RWPE2 (cell line): ENCODE results near the gene CEP170B.

ENCODE experiments used
- ATAC-seq: fragments of 200-7000 bp; cut with Tn5 transposase; 3 replicates; pipeline ENCODE4 v1.9.1; 2021; ENCODE audit warnings: low read depth
- DNase-seq: peaks from one replicate; pipeline ENCODE4 v3.0.0-alpha.2; 2020; ENCODE audit warnings: low spot score
- H3K27ac ChIP-seq: fragments of 450-650 bp; 2 replicates; pipeline ENCODE4 v1.5.1; 2017; ENCODE audit warnings: mild to moderate bottlenecking; ENCODE audit not compliant: poor library complexity, severe bottlenecking
- H3K27me3 ChIP-seq: fragments of 250-450 bp; sonication (Bioruptor Pico); 2 replicates; pipeline ENCODE4 v1.5.1; 2021; ENCODE audit warnings: mild to moderate bottlenecking, moderate library complexity; ENCODE audit not compliant: insufficient read depth, poor library complexity, severe bottlenecking
- H3K36me3 ChIP-seq: fragments of 250-450 bp; sonication (Bioruptor Pico); 2 replicates; pipeline ENCODE4 v1.5.1; 2020; ENCODE audit warnings: low read depth, mild to moderate bottlenecking, moderate library complexity
- H3K4me1 ChIP-seq: fragments of 250-450 bp; sonication (Bioruptor Pico); 2 replicates; pipeline ENCODE4 v1.5.1; 2021; ENCODE audit warnings: mild to moderate bottlenecking, moderate library complexity; ENCODE audit not compliant: insufficient read depth, poor library complexity, severe bottlenecking
- H3K4me3 ChIP-seq: fragments of 250-450 bp; sonication (Bioruptor Pico); 2 replicates; pipeline ENCODE4 v1.5.1; 2021; ENCODE audit warnings: mild to moderate bottlenecking, moderate library complexity; ENCODE audit not compliant: severe bottlenecking
- H3K9me3 ChIP-seq: fragments of 250-450 bp; sonication (Bioruptor Pico); 2 replicates; pipeline ENCODE4 v1.5.1; 2021; ENCODE audit warnings: mild to moderate bottlenecking, moderate library complexity; ENCODE audit not compliant: severe bottlenecking
- CTCF ChIP-seq: fragments of 450-650 bp; IDR thresholded peaks from one replicate; pipeline ENCODE4 v1.5.1; 2017; ENCODE audit warnings: mild to moderate bottlenecking, moderate library complexity; ENCODE audit not compliant: poor library complexity, severe bottlenecking

The CEP170B gene

GRCh38 chr14:104924421-104925213 lies 59.5 kb downstream of the CEP170B start, which contains the start of gene PLD4:
Gene PLD4 (plus strand): TSS chr14:104924879. CDS start chr14:104927141, 2,262 bp downstream.
- Histone ChIP-seq H3K9me3 (no peaks in the 10 kb centered on the region), H3K4me1 (no peaks in the 10 kb centered on the region), H3K27me3 (no peaks in the 10 kb centered on the region), H3K36me3 (no peaks in the 10 kb centered on the region), H3K27ac (no peak within 1 kb of the TSS), H3K4me3 (no peak within 1 kb of the TSS)
- DNase-seq (no peak), ATAC-seq (no peak)
- TF ChIP-seq CTCF: no peak

GRCh38 chr14:104925214-104925854 lies 60.3 kb downstream of the CEP170B start:
- DNase-seq (no peak), ATAC-seq (no peak)
- H3K36me3 ChIP-seq: no peaks in the 10 kb centered on the region
- no peak for TF ChIP-seq CTCF
- no peak overlapping the region for H3K4me3 ChIP-seq
- no peaks in the 10 kb centered on the region for H3K27me3 ChIP-seq
- H3K9me3 ChIP-seq: no peaks in the 10 kb centered on the region
- H3K4me1 ChIP-seq: no peaks in the 10 kb centered on the region
- H3K27ac ChIP-seq: no peak overlapping the region

- H3K9me3 ChIP-seq: no peaks in the 10 kb centered on the region
- H3K27ac ChIP-seq: no peak overlapping the region
- H3K4me1 ChIP-seq: no peaks in the 10 kb centered on the region
- no peaks in the 10 kb centered on the region for H3K27me3 ChIP-seq
- no peak for TF ChIP-seq CTCF
- no peak for ATAC-seq
- DNase-seq: peak; percentile 77
- H3K4me3 ChIP-seq: no peak overlapping the region
- no peaks in the 10 kb centered on the region for H3K36me3 ChIP-seq
Measured at GRCh38 chr14:104925855-104926609, 61.0 kb downstream of the CEP170B start.

GRCh38 chr14:104926619-104927431 lies 61.8 kb downstream of the CEP170B start:
- no peak for DNase-seq
- ATAC-seq: no peak
- TF ChIP-seq CTCF: no peak
- H3K36me3 ChIP-seq: no peaks in the 10 kb centered on the region
- H3K4me1 ChIP-seq: no peaks in the 10 kb centered on the region
- H3K27ac ChIP-seq: no peak overlapping the region
- no peaks in the 10 kb centered on the region for H3K27me3 ChIP-seq
- H3K4me3 ChIP-seq: no peak overlapping the region
- H3K9me3 ChIP-seq: no peaks in the 10 kb centered on the region
